WERI-Rb-1 (cell line): ENCODE measurements around the gene C18orf32.

Source experiments
- DNase-seq: peaks from one replicate; pipeline ENCODE4 v3.0.0-alpha.2; 2020
- H3K27ac ChIP-seq: fragments of 250-450 bp; sonication (Bioruptor Pico); 2 replicates; pipeline ENCODE4 v1.5.1; 2020; ENCODE audit warnings: mild to moderate bottlenecking, moderate library complexity
- H3K27me3 ChIP-seq: fragments of 250-450 bp; sonication (Bioruptor Pico); 2 replicates; pipeline ENCODE4 v1.5.1; 2021; ENCODE audit warnings: mild to moderate bottlenecking, low read depth, moderate library complexity; ENCODE audit not compliant: insufficient read depth, severe bottlenecking
- H3K36me3 ChIP-seq: fragments of 250-450 bp; sonication (Bioruptor Pico); 2 replicates; pipeline ENCODE4 v1.5.1; 2020; ENCODE audit warnings: mild to moderate bottlenecking, moderate library complexity
- H3K4me3 ChIP-seq: 2 replicates; pipeline ENCODE4 v1.5.1; 2011; ENCODE audit warnings: low read depth, mild to moderate bottlenecking, control low read depth, low read length
- H3K9me3 ChIP-seq: fragments of 250-450 bp; sonication (Bioruptor Pico); 2 replicates; pipeline ENCODE4 v1.5.1; 2021; ENCODE audit warnings: mild to moderate bottlenecking, moderate library complexity; ENCODE audit not compliant: severe bottlenecking
- TF ChIP-seq, protein P1 (sequence below): IDR thresholded peaks from 2 replicates; pipeline ENCODE4 v1.5.1; 2011; ENCODE audit warnings: low read depth, mild to moderate bottlenecking, control low read depth, inconsistent platforms, low read length

Gene C18orf32

DNA sequence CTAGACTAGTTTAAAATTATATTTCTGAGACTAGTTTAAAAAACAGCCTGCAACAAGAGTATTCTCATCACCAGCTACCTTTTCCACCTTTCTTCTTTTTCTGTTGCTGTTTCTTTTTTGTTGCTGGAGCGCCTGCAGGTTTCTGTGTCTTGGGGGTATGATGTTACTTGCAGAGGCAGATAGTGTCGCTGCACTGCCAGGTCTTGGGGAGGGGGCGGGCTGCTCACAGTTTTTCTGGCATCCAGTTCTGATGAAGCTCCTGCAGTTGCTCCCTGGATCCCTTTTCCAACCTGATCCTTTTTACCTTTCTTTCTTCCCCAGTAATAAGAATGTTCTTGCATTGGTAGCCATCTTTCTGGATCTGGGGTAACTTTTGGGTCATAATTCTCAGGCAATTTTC lies 8.0 kb upstream of the C18orf32 start:
- no peak for DNase-seq
- peaks cover 21% of the 10 kb centered on the region for H3K36me3 ChIP-seq
- H3K27ac ChIP-seq: no peak overlapping the region

DNA sequence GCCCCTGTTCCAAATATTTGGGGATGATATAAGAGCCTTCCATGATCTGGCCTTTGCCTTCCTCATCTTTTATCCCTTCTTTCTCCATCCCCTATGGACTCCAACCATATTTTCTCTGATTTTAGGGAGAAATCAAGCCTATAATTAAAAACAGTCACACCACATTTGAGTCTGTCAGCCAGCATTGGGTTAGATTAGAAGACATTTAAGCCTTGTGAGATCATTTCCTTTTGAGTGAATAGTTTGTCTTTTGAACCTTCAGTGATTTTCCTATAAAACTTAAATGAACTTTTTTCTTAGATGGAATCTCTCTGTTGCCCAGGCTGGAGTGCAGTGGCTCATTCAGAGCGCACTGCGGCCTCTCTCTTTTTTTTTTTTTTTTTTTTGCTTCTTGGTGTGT lies 7.6 kb upstream of the C18orf32 start:
- no peak for DNase-seq
- Histone ChIP-seq H3K27ac (no peak overlapping the region), H3K36me3 (peaks cover 25% of the 10 kb centered on the region), H3K27me3 (no peaks in the 10 kb centered on the region), H3K9me3 (no peaks in the 10 kb centered on the region), H3K4me3 (no peak overlapping the region)
- TF ChIP-seq, protein P1, sequence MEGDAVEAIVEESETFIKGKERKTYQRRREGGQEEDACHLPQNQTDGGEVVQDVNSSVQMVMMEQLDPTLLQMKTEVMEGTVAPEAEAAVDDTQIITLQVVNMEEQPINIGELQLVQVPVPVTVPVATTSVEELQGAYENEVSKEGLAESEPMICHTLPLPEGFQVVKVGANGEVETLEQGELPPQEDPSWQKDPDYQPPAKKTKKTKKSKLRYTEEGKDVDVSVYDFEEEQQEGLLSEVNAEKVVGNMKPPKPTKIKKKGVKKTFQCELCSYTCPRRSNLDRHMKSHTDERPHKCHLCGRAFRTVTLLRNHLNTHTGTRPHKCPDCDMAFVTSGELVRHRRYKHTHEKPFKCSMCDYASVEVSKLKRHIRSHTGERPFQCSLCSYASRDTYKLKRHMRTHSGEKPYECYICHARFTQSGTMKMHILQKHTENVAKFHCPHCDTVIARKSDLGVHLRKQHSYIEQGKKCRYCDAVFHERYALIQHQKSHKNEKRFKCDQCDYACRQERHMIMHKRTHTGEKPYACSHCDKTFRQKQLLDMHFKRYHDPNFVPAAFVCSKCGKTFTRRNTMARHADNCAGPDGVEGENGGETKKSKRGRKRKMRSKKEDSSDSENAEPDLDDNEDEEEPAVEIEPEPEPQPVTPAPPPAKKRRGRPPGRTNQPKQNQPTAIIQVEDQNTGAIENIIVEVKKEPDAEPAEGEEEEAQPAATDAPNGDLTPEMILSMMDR: no peak

More for the DNA sequence above, 8.0 kb upstream of the C18orf32 start:
- H3K9me3 ChIP-seq: no peaks in the 10 kb centered on the region
- no peaks in the 10 kb centered on the region for H3K27me3 ChIP-seq
- TF ChIP-seq, protein P1: no peak
- H3K4me3 ChIP-seq: no peak overlapping the region

DNA sequence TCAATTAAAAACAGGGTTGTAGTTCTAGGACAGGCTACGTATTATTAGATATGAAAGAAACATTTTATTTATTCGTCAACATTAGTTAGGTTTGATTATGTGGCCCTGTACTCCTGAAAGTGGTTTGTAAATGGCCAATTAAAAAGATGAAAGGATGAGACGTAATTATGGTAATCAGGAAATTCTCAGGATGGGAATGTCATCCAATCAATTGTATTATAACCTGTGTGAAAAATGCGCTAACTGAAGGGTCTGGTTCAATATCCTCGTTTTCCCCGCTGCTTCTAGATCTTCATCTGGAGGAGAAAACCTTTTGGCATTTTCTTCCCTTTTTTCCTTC lies 5.6 kb upstream of the C18orf32 start:
- Histone ChIP-seq H3K27me3 (no peaks in the 10 kb centered on the region), H3K27ac (peak overlapping the region; percentile 3), H3K4me3 (peak overlapping the region; percentile 87), H3K36me3 (peaks cover 45% of the 10 kb centered on the region), H3K9me3 (no peaks in the 10 kb centered on the region)
- TF ChIP-seq, protein P1: no peak
- DNase-seq: no peak

DNA sequence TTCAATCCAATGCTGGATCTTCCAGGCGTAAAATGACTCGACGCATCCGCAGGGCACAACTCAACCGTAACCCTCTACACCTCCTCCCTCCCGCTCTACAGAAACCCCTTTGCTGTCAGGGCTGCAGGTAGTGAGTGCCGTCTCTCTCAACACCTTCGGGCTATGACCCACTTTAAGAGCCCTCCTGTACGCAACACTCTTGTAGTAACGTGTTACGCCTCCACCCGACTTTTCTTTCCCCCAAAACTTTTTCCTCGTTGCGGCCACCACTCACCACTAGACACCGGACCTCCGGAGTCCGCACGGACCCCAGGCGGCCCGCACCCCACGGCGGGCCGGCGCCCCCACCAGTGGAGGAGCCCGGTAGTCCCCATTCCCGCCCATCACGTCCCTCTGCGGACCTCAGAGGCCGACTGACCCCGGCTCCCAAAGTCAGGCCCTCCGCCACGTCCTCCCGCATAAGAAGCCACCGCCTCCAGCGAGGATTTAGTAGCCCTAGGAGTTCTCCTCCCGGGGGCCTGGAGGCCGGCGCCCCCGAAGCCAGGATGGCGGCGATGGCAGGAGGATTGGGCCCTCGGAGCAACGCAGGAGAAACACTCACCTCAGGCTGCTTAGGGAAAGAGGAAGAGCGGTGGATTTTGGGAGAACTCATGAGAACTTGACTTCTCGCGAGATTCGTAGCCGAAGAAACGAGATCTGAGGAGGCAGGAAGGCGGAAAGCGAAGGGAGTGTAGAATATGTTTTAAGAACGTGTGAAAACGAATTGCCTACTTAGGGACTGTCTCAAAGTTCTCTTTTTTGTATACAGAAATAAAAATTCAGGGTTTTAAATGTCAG lies 5.0 kb upstream of the C18orf32 start, which contains the start of gene RPL17:
Gene RPL17 (minus strand): TSS at position 609 of the 837 bp plus-strand sequence.
- Histone ChIP-seq H3K36me3 (peaks cover 49% of the 10 kb centered on the region), H3K27me3 (no peaks in the 10 kb centered on the region), H3K9me3 (no peaks in the 10 kb centered on the region), H3K27ac (peak within 1 kb of the TSS; percentile 88), H3K4me3 (peak within 1 kb of the TSS; percentile 87)
- TF ChIP-seq, protein P1: no peak
- DNase-seq: peak; percentile 96

DNA sequence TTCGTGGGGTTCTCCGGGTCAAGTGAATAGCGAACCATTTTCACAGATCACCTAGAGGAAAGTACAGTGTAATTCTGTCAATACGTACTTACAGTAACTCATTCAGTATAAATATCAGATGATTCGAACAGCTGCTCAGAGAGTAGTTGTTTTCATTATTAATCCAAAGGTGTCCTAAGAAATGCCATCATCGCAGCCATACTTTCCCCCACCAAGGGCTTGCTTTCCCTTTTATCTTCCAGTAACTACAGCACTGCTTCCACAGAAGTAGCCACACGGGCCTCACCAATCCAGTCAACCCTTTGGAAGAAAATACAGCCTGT lies 4.5 kb upstream of the C18orf32 start:
- Histone ChIP-seq H3K36me3 (peaks cover 49% of the 10 kb centered on the region), H3K9me3 (no peaks in the 10 kb centered on the region), H3K27me3 (no peaks in the 10 kb centered on the region), H3K27ac (peak overlapping the region; percentile 88), H3K4me3 (peak overlapping the region; percentile 87)
- no peak for DNase-seq
- TF ChIP-seq, protein P1: no peak
